ENCODE data around the gene PCDHA6. TPM values are rescaled to one million over a fixed set of nuclear protein-coding genes. Genes with fewer than 3 reads are reported as not detected.
"Not testable (repeated sequence)": the region's sequence is repeated elsewhere in the genome, so short reads cannot be mapped to it uniquely, and the experiment has no call there.

PCDHA6 gene
- total and polyA plus RNA-seq, 2 experiments from 2014 or later = 0.27 to 3.2 TPM

DNA sequence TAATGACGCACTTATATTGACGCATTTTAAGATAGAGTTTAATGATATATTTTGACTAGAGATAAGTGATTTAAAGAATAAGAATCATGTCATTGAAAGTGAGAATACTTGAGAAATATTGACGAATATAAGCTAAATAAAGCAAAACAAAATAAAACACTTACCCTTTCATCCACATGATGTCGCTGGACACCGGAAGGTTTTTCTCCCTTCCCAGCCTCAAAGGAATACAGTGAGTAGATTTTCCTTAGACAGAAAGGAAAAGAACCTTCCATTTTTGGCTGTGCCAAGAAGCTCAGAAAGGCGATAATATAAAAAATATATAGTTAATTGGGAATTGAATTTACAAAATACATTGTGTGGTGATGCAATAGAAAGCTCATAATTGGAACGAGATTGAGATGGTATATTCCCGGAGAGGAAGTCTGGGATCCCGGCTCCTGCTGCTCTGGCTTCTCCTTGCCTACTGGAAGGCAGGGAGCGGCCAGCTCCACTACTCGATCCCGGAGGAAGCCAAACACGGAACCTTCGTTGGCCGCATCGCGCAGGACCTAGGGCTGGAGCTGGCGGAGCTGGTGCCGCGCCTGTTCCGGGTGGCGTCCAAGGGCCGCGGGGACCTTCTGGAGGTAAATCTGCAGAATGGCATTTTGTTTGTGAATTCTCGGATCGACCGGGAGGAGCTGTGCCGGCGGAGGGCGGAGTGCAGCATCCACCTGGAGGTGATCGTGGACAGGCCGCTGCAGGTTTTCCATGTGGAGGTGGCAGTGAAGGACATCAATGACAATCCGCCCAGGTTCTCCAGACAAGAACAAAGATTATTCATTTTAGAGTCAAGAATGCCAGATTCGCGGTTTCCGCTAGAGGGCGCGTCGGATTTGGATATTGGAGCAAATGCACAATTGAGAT lies 6.1 kb upstream of the PCDHA6 start, which contains the start of gene PCDHA5:
Gene PCDHA5 (plus strand): TSS at position 239 of the 906 bp plus-strand sequence.
- H2AFZ ChIP-seq = no peak within 1 kb of the TSS
- TF ChIP-seq EZH2phosphoT487 (IDR thresholded peaks at IDR 0.05; ENCODE audit: low read depth, severe bottlenecking, unreplicated experiment) (no peak), EZH2 (IDR thresholded peaks at IDR 0.05; ENCODE audit: borderline replicate concordance) (no peak)
- TF ChIP-seq, protein P1, sequence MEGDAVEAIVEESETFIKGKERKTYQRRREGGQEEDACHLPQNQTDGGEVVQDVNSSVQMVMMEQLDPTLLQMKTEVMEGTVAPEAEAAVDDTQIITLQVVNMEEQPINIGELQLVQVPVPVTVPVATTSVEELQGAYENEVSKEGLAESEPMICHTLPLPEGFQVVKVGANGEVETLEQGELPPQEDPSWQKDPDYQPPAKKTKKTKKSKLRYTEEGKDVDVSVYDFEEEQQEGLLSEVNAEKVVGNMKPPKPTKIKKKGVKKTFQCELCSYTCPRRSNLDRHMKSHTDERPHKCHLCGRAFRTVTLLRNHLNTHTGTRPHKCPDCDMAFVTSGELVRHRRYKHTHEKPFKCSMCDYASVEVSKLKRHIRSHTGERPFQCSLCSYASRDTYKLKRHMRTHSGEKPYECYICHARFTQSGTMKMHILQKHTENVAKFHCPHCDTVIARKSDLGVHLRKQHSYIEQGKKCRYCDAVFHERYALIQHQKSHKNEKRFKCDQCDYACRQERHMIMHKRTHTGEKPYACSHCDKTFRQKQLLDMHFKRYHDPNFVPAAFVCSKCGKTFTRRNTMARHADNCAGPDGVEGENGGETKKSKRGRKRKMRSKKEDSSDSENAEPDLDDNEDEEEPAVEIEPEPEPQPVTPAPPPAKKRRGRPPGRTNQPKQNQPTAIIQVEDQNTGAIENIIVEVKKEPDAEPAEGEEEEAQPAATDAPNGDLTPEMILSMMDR (IDR thresholded peaks at IDR 0.05; ENCODE audit: poor library complexity) = no peak
- H3K4me1 ChIP-seq (ENCODE audit: insufficient read depth) = no peaks in the 10 kb centered on the region
- H3K4me2 ChIP-seq = no peak within 1 kb of the TSS
- no peaks in the 10 kb centered on the region for H3K36me3 ChIP-seq (replicated peaks; ENCODE audit: insufficient read depth, low read depth)
- no peak within 1 kb of the TSS for H3K4me3 ChIP-seq
- no peak for DNase-seq (ENCODE audit: low spot score)
- peaks cover 34% of the 10 kb centered on the region for H3K9me3 ChIP-seq (ENCODE audit: low read depth)
- H3K79me2 ChIP-seq = no peaks in the 10 kb centered on the region
- H3K27ac ChIP-seq = no peak within 1 kb of the TSS
- H3K9me2 ChIP-seq (replicated peaks; ENCODE audit: insufficient read depth) = no peaks in the 10 kb centered on the region
- no peaks in the 10 kb centered on the region for H4K20me1 ChIP-seq (ENCODE audit: insufficient read depth, poor library complexity, severe bottlenecking)
- H3K27me3 ChIP-seq = no peaks in the 10 kb centered on the region
- 97% methylated on average over 37 of the region's 39 CpGs for WGBS (ENCODE audit: low lambda C conversion rate, missing lambda C conversion rate)

DNA sequence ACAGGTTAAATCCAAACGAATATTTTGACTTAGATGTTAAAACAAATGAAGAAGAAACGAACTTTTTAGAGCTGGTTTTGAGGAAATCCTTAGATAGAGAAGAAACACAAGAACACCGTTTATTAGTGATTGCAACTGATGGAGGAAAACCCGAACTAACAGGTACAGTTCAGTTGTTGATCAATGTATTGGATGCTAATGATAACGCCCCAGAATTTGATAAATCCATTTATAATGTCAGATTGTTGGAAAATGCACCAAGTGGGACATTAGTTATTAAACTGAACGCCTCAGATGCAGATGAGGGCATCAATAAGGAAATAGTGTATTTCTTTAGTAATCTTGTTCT lies 5.5 kb upstream of the PCDHA6 start:
- Histone ChIP-seq H3K36me3 (replicated peaks; ENCODE audit: insufficient read depth, low read depth) (no peaks in the 10 kb centered on the region), H3K9me2 (replicated peaks; ENCODE audit: insufficient read depth) (no peaks in the 10 kb centered on the region), H3K27me3 (no peaks in the 10 kb centered on the region), H3K4me2 (no peak overlapping the region), H3K79me2 (no peaks in the 10 kb centered on the region), H3K4me3 (no peak overlapping the region), H3K9me3 (ENCODE audit: low read depth) (peaks cover 41% of the 10 kb centered on the region), H4K20me1 (ENCODE audit: insufficient read depth, poor library complexity, severe bottlenecking) (no peaks in the 10 kb centered on the region), H3K4me1 (ENCODE audit: insufficient read depth) (no peaks in the 10 kb centered on the region), H2AFZ (no peak overlapping the region), H3K27ac (no peak overlapping the region)
- DNase-seq (ENCODE audit: low spot score) = no peak
- 95% methylated on average over 6 of the region's 6 CpGs for WGBS (ENCODE audit: low lambda C conversion rate, missing lambda C conversion rate)
- TF ChIP-seq, protein P1 (IDR thresholded peaks at IDR 0.05; ENCODE audit: poor library complexity) = no peak
- TF ChIP-seq EZH2 (IDR thresholded peaks at IDR 0.05; ENCODE audit: borderline replicate concordance) (no peak), EZH2phosphoT487 (IDR thresholded peaks at IDR 0.05; ENCODE audit: low read depth, severe bottlenecking, unreplicated experiment) (no peak)

DNA sequence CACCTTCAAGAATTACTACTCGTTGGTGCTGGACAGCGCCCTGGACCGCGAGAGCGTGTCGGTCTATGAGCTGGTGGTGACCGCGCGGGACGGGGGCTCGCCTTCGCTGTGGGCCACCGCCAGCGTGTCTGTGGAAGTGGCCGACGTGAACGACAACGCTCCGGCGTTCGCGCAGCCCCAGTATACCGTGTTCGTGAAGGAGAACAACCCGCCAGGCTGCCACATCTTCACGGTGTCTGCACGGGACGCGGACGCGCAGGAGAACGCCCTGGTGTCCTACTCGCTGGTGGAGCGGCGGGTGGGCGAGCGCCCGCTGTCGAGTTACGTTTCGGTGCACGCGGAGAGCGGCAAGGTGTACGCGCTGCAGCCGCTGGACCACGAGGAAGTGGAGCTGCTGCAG lies 4.8 kb upstream of the PCDHA6 start:
- H3K27me3 ChIP-seq; H3K27ac ChIP-seq; H3K79me2 ChIP-seq; H3K4me1 ChIP-seq (ENCODE audit: insufficient read depth); H3K36me3 ChIP-seq (replicated peaks; ENCODE audit: insufficient read depth, low read depth); H4K20me1 ChIP-seq (ENCODE audit: insufficient read depth, poor library complexity, severe bottlenecking); H3K4me2 ChIP-seq; H2AFZ ChIP-seq; H3K9me2 ChIP-seq (replicated peaks; ENCODE audit: insufficient read depth); DNase-seq (ENCODE audit: low spot score); H3K4me3 ChIP-seq: not testable (repeated sequence)
- H3K9me3 ChIP-seq (ENCODE audit: low read depth) = peaks cover 47% of the 10 kb centered on the region
- 98% methylated on average over 48 of the region's 48 CpGs for WGBS (ENCODE audit: low lambda C conversion rate, missing lambda C conversion rate)

DNA sequence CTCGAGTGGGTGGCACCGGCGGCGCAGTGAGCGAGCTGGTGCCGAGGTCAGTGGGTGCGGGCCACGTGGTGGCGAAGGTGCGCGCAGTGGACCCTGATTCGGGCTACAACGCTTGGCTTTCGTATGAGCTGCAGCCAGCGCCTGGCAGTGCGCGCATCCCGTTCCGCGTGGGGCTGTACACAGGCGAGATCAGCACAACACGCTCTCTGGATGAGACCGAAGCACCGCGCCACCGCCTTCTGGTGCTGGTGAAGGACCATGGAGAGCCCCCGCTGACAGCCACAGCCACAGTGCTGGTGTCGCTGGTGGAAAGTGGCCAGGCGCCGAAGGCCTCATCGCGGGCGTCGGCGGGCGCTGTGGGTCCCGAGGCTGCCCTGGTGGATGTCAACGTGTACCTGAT lies 4.3 kb upstream of the PCDHA6 start:
- WGBS (ENCODE audit: low lambda C conversion rate, missing lambda C conversion rate) = 98% methylated on average over 37 of the region's 38 CpGs
- H3K79me2 ChIP-seq = no peaks in the 10 kb centered on the region
- H3K27ac ChIP-seq = no peak overlapping the region
- H3K9me3 ChIP-seq (ENCODE audit: low read depth) = peaks cover 47% of the 10 kb centered on the region
- no peaks in the 10 kb centered on the region for H3K36me3 ChIP-seq (replicated peaks; ENCODE audit: insufficient read depth, low read depth)
- no peak overlapping the region for H3K4me3 ChIP-seq
- H3K9me2 ChIP-seq (replicated peaks; ENCODE audit: insufficient read depth) = no peaks in the 10 kb centered on the region
- H3K4me1 ChIP-seq (ENCODE audit: insufficient read depth) = no peaks in the 10 kb centered on the region
- H3K27me3 ChIP-seq = no peaks in the 10 kb centered on the region
- no peak for TF ChIP-seq EZH2 (IDR thresholded peaks at IDR 0.05; ENCODE audit: borderline replicate concordance)
- TF ChIP-seq, protein P1 (IDR thresholded peaks at IDR 0.05; ENCODE audit: poor library complexity) = no peak
- TF ChIP-seq EZH2phosphoT487 (IDR thresholded peaks at IDR 0.05; ENCODE audit: low read depth, severe bottlenecking, unreplicated experiment) = no peak
- H3K4me2 ChIP-seq = no peak overlapping the region
- no peaks in the 10 kb centered on the region for H4K20me1 ChIP-seq (ENCODE audit: insufficient read depth, poor library complexity, severe bottlenecking)
- no peak overlapping the region for H2AFZ ChIP-seq
- no peak for DNase-seq (ENCODE audit: low spot score)

Data from hepatocyte (in vitro differentiated cells).